Adrenal gland (tissue), 12 donors: Measurements from ENCODE around the gene DHRS3. TPM values are rescaled to one million over a fixed set of nuclear protein-coding genes. Genes with fewer than 3 reads are reported as not detected.

ENCODE experiments used
- DNase-seq, 7 donors: peaks; one replicate each; pipeline ENCODE4 v3.0.0-alpha.2; 2019 to 2020
- H3K27ac ChIP-seq, 5 donors: fragments of 200-600 bp; sonication (generic) in 4 of 5; 1 replicate in 3 of 5; 2 replicates in 2 of 5; pipeline versions ENCODE4 v1.5.1 to v1.8.0; 2016 to 2020; ENCODE audit warnings: mild to moderate bottlenecking in 1 of 5
- H3K27me3 ChIP-seq: fragments of 200-600 bp; 2 replicates; pipeline ENCODE4 v1.8.0; 2021
- H3K36me3 ChIP-seq, 2 donors: fragments of 200-600 bp; replicated peaks in 1 of 2; 1 replicate in 1 of 2; 2 replicates in 1 of 2; pipeline versions ENCODE4 v1.5.1 to v1.8.0; 2018 to 2022
- H3K4me1 ChIP-seq, 2 donors: fragments of 200-600 bp; replicated peaks in 1 of 2; 1 replicate in 1 of 2; 2 replicates in 1 of 2; pipeline versions ENCODE4 v1.5.1 to v1.8.0; 2018 to 2021
- H3K4me3 ChIP-seq, 4 donors: fragments of 200-600 bp; sonication (generic) in 3 of 4; one replicate each; pipeline ENCODE4 v1.5.1; 2016 to 2018
- H3K9me3 ChIP-seq, 3 donors: fragments of 200-600 bp; sonication (generic) in 1 of 3; replicated peaks in 1 of 3; 1 replicate in 2 of 3; 2 replicates in 1 of 3; pipeline versions ENCODE4 v1.5.1 to v1.8.0; 2016 to 2021
- CTCF ChIP-seq, 6 experiments: fragments of 450-650 bp in 4 of 6; fragments of 200-600 bp in 2 of 6; sonication (generic) in 1 of 6; IDR thresholded peaks; 1 replicate in 5 of 6; 2 replicates in 1 of 6; pipeline versions ENCODE4 v1.5.1 to v1.8.0; 2016 to 2021; ENCODE audit warnings: antibody characterized with exemption in 6 of 6, mild to moderate bottlenecking in 2 of 6, moderate library complexity in 1 of 6
- POLR2A ChIP-seq, 2 donors: fragments of 450-650 bp; IDR thresholded peaks; one replicate each; pipeline ENCODE4 v1.6.1; 2017; ENCODE audit warnings: antibody characterized with exemption in 2 of 2, mild to moderate bottlenecking in 2 of 2, moderate library complexity in 1 of 2
- WGBS, 4 donors: extraction: QIAGEN DNeasy Blood & Tissue Kit in 2 of 4; methylation state at CpG; one replicate each; pipeline versions ENCODE4 v1.1.5 to v1.1.7; 2013 to 2017; 5-methylcytosine and 5-hydroxymethylcytosine counted together
- intact Hi-C, 2 donors: fragments of 100-400 bp; cut with DNase I; formaldehyde crosslinking; loops; one replicate each; pipeline versions ENCODE4 v1.14.1 to v1.15.0; 2022 to 2023
- polyA plus RNA-seq, 3 donors: library from polyadenylated mRNA; stranded (reverse); fragments of 200-250 nt in 2 of 3; fragments of 350-450 nt in 1 of 3; fragmentation: Illumina TruSeq in 1 of 3; extraction: RNeasy Lipid Tissue Mini Kit (QIAGEN cat#74804) in 1 of 3; gene quantifications; one replicate each; pipeline ENCODE4 v1.2.3, GENCODE V29; 2013 to 2014
- total RNA-seq, 9 donors: library from RNA; depleted of rRNA in 4 of 9; stranded (reverse); fragments of >200 nt in 4 of 9; fragments of 120-200 nt in 1 of 9; fragmentation: NEBNext Ultra II Directional in 1 of 9; extraction: Animal tissue kit (Norgen Biotek cat#: 25700) in 1 of 9; gene quantifications; one replicate each; pipeline versions ENCODE4 v1.1.0 to v1.2.4, GENCODE V29; 2013 to 2023
- donor health status: healthy with polysubstance abuse.
- donor health status: Bipolar disorder and iron deficiency.
- donor health status: DM: yes; HTN: yes; CAD: no.
- donor health status: DM: no; HTN: no; CAD: no.
- donor health status: DM: no; HTN: no; CAD: no.
- donor health status: DM: yes; HTN: yes; CAD: no.

Gene DHRS3
- total and polyA plus RNA-seq, 12 donors = 7.7 to 72.4 (median 41.3) TPM

DNA sequence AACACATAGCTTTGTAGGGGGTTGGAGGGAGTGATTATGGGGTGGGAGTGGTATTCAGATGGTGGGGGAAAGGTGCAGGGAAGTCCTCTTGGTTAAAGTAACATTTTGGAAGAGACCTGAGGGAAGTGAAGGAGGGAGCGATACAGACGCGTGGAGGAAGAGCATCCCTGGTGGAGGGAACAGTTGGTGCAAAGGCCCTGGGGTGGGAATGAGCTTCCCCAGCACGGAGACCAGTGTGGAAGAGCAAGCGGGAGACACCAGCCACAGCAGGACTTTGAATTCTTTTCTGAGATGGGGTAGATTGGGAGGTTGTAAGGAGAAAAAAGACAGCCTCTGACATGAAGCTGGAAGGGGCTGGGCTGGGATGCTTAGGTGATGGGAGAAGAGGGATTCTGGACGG is 23.5 kb downstream of the DHRS3 start:
- Histone ChIP-seq H3K27me3 (no peaks in the 10 kb centered on the region), H3K36me3 (no peaks in the 10 kb centered on the region), H3K27ac (peak overlapping the region in 2 of 5 donors; percentile 62 to 89), H3K9me3 (no peaks in the 10 kb centered on the region), H3K4me1 (peaks cover under 1 to 49% of the 10 kb centered on the region in 2 donors), H3K4me3 (no peak overlapping the region)
- DNase-seq = no peak
- WGBS, 4 donors = 89 to 91% (median 90%) methylated on average over 6 of the region's 6 CpGs
- TF ChIP-seq POLR2A (IDR thresholded peaks at IDR 0.05) = no peak
- no peak for TF ChIP-seq CTCF (IDR thresholded peaks at IDR 0.05)
- intact Hi-C loops = no loop called here

DNA sequence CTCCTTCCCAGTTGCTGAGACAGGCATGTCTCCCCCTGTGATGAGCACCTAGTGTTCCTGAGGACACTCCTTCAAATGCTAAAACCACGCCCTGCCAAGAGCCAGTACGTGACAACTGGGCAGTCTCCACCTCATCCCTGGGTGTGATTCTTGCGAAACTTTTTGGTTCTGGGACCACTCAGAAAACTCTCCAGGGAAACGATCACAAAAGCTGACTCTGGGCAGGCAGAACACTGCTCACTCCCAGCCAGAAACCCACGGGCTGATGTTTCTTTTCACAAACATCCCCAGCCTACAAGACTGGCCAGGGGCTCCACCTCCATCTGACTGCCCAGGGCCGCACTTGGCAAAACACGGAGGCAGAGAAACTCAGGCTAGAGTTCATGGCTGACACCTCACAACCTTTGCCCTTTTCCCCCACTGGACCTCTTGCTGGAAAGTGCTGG is 24.4 kb downstream of the DHRS3 start:
- TF ChIP-seq POLR2A (IDR thresholded peaks at IDR 0.05) (no peak), CTCF (IDR thresholded peaks at IDR 0.05) (no peak)
- Histone ChIP-seq H3K36me3 (no peaks in the 10 kb centered on the region), H3K27ac (peak overlapping the region in 2 of 5 donors; percentile 37 to 65), H3K9me3 (no peaks in the 10 kb centered on the region), H3K4me1 (peaks cover 0 to 41% of the 10 kb centered on the region in 2 donors), H3K27me3 (no peaks in the 10 kb centered on the region), H3K4me3 (no peak overlapping the region)
- 45 to 64% (median 59%) methylated on average over 7 of the region's 7 CpGs for WGBS, 4 donors
- intact Hi-C loops = no loop called here
- DNase-seq = no peak

DNA sequence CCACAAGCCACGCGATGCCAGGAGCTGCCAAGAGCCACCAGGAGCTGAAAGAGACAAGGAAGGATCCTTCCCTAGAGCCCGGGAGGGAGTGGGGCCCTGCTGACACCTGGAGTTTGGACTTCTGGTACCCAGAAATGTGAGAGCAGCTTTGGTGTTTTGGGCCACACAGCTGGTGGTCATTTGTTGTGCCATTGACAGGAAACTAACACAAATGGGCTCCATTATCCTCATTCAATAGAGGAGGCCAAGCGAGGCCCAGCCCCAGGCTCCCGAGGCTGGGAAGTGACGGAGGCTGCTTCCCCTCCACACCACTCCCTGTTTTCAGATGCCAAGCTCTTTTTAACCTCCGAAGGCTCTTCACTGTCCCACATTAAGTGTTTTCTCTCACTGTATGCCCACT is 25.5 kb downstream of the DHRS3 start:
- H3K36me3 ChIP-seq = no peaks in the 10 kb centered on the region
- no peaks in the 10 kb centered on the region for H3K27me3 ChIP-seq
- H3K27ac ChIP-seq = peak overlapping the region in 2 of 5 donors; percentile 37 to 65
- WGBS, 4 donors = 84 to 88% (median 86%) methylated on average over 7 of the region's 7 CpGs
- peaks cover 0 to 32% of the 10 kb centered on the region in 2 donors for H3K4me1 ChIP-seq
- H3K9me3 ChIP-seq = no peaks in the 10 kb centered on the region
- no peak overlapping the region for H3K4me3 ChIP-seq
- DNase-seq = no peak
- TF ChIP-seq POLR2A (IDR thresholded peaks at IDR 0.05) (no peak), CTCF (IDR thresholded peaks at IDR 0.05) (no peak)
- intact Hi-C loops = no loop called here

GRCh38 chr1:12591267-12591938 is 26.6 kb downstream of the DHRS3 start:
- 80 to 91% (median 87%) methylated on average over 12 to 19 of the region's 19 CpGs for WGBS, 4 donors
- H3K4me3 ChIP-seq = no peak overlapping the region
- H3K27ac ChIP-seq = peak overlapping the region in 2 of 5 donors; percentile 5 to 65
- DNase-seq = peak in 1 of 7 donors; percentile 40
- intact Hi-C loops = no loop called here
- TF ChIP-seq POLR2A (IDR thresholded peaks at IDR 0.05) = no peak
- no peak for TF ChIP-seq CTCF (IDR thresholded peaks at IDR 0.05)
- no peaks in the 10 kb centered on the region for H3K36me3 ChIP-seq
- H3K9me3 ChIP-seq = no peaks in the 10 kb centered on the region
- H3K27me3 ChIP-seq = no peaks in the 10 kb centered on the region
- peaks cover 0 to 23% of the 10 kb centered on the region in 2 donors for H3K4me1 ChIP-seq
